Left ventricle myocardium superior (tissue), 1 donor: ENCODE measurements around the gene GALNT11. TPM values are rescaled to one million over a fixed set of nuclear protein-coding genes. Genes with fewer than 3 reads are reported as not detected.

Experiments
- ATAC-seq: fragments of 200-7000 bp; cut with Tn5 transposase; one replicate; pipeline ENCODE4 v1.9.1; 2020; ENCODE audit warnings: mild to moderate bottlenecking, moderate library complexity
- DNase-seq: peaks from one replicate; pipeline ENCODE4 v3.0.0-alpha.2; 2020
- intact Hi-C: fragments of 100-400 bp; cut with micrococcal nuclease; formaldehyde crosslinking; loops from one replicate; pipeline ENCODE4 v1.11.0; 2022
- total RNA-seq: library from RNA; stranded (reverse); fragmentation: NEBNext Ultra II Directional; extraction: Animal tissue kit (Norgen Biotek cat#: 25700); gene quantifications from one replicate; pipeline ENCODE4 v1.2.1, GENCODE V29; 2021
- donor health status: DM: no; HTN: yes; CAD: no; lungs with severe emphysema.

The GALNT11 gene
- total RNA-seq, 1 donor from 2014 or later: 19.4 TPM

- no peak for DNase-seq
- ATAC-seq: no peak
- intact Hi-C loops: no loop called here
Measured at GRCh38 chr7:152133804-152134203, 108.3 kb downstream of the GALNT11 start.

GRCh38 chr7:152136686-152137085 lies 111.2 kb downstream of the GALNT11 start:
- DNase-seq (no peak), ATAC-seq (peak; percentile 69)
- intact Hi-C loops: no loop called here

GRCh38 chr7:152137476-152138025 lies 112.1 kb downstream of the GALNT11 start:
- no peak for ATAC-seq
- DNase-seq: no peak
- intact Hi-C loops: no loop called here

- DNase-seq (no peak), ATAC-seq (no peak)
- intact Hi-C loops: no loop called here
Measured at GRCh38 chr7:152140067-152140466, 114.6 kb downstream of the GALNT11 start.

- no peak for DNase-seq
- no peak for ATAC-seq
- intact Hi-C loops: no loop called here
Measured at GRCh38 chr7:152140560-152140959, 115.1 kb downstream of the GALNT11 start.

- no peak for ATAC-seq
- intact Hi-C loops: no loop called here
- DNase-seq: no peak
Measured at GRCh38 chr7:152142976-152143595, 117.6 kb downstream of the GALNT11 start.

- intact Hi-C loops: no loop called here
- ATAC-seq (no peak), DNase-seq (no peak)
Measured at GRCh38 chr7:152144557-152145245, 119.2 kb downstream of the GALNT11 start.

- ATAC-seq (peak; percentile 67), DNase-seq (no peak)
- intact Hi-C loops: no loop called here
Measured at GRCh38 chr7:152145853-152146466, 120.5 kb downstream of the GALNT11 start.

- ATAC-seq: no peak
- no peak for DNase-seq
- intact Hi-C loops: no loop called here
Measured at GRCh38 chr7:152148706-152149105, 123.2 kb downstream of the GALNT11 start.

- ATAC-seq (no peak), DNase-seq (no peak)
- intact Hi-C loops: no loop called here
Measured at GRCh38 chr7:152149363-152149762, 123.9 kb downstream of the GALNT11 start.

- peak; percentile 62 for ATAC-seq
Measured at GRCh38 chr7:152152267-152152666, 126.8 kb downstream of the GALNT11 start.

GRCh38 chr7:152158801-152159587 lies 133.5 kb downstream of the GALNT11 start:
- ATAC-seq (no peak), DNase-seq (no peak)
- intact Hi-C loops: no loop called here

More at GRCh38 chr7:152152267-152152666, 126.8 kb downstream of the GALNT11 start:
- DNase-seq: no peak
- intact Hi-C loops: no loop called here

- intact Hi-C loops: no loop called here
- no peak for ATAC-seq
- DNase-seq: no peak
Measured at GRCh38 chr7:152161171-152161570, 135.7 kb downstream of the GALNT11 start.

- DNase-seq: no peak
- intact Hi-C loops: no loop called here
- peak; percentile 34 for ATAC-seq
Measured at GRCh38 chr7:152162287-152162686, 136.8 kb downstream of the GALNT11 start.

Other genes with a start within 250 kb of the GALNT11 start
- gene PRKAG2, start 148.6 kb upstream of the GALNT11 start, total RNA-seq: 113 TPM
- not detected for gene GALNTL5, start 69.2 kb upstream of the GALNT11 start, total RNA-seq